ENCODE measurements around the gene RMND5A. TPM values are rescaled to one million over a fixed set of nuclear protein-coding genes. Genes with fewer than 3 reads are reported as not detected.
A peak's percentile ranks its signal among the peaks of the same experiment; 100 is the strongest.

The RMND5A gene
- total RNA-seq, 1 experiment from 2014 or later, result 42.2 TPM

GRCh38 chr2:86790676-86791572 is 70.8 kb downstream of the RMND5A start, which contains the start of gene CD8A:
TSS of gene CD8A (minus strand) at chr2:86790913. CDS start at chr2:86790825, 88 bp downstream.
- no peak for DNase-seq (ENCODE audit: low read depth)

DNA sequence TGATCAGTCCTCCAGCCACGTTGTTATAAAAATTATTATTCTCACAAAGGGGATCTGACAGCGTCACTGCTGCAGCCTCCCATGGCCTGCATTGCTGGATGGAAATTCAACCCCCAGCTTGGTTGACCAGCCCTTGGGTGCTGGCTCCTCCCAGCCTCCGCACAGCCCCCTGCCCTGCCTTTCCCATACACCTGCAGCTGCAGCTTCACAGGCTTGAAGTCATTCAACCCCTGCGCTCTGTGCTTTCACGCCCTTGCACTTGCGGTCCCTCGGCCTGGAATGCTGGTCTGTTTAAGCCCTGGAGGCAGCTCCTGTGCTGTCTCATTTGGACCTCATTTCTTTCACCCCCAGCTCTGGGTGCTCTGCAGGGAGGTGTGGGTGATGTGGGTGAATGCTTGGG is 71.5 kb downstream of the RMND5A start:
- DNase-seq (ENCODE audit: low read depth), result no peak

GRCh38 chr2:86793752-86794151 is 73.7 kb downstream of the RMND5A start:
- no peak for DNase-seq (ENCODE audit: low read depth)

GRCh38 chr2:86794861-86795260 is 74.8 kb downstream of the RMND5A start:
- DNase-seq (ENCODE audit: low read depth), result no peak

DNA sequence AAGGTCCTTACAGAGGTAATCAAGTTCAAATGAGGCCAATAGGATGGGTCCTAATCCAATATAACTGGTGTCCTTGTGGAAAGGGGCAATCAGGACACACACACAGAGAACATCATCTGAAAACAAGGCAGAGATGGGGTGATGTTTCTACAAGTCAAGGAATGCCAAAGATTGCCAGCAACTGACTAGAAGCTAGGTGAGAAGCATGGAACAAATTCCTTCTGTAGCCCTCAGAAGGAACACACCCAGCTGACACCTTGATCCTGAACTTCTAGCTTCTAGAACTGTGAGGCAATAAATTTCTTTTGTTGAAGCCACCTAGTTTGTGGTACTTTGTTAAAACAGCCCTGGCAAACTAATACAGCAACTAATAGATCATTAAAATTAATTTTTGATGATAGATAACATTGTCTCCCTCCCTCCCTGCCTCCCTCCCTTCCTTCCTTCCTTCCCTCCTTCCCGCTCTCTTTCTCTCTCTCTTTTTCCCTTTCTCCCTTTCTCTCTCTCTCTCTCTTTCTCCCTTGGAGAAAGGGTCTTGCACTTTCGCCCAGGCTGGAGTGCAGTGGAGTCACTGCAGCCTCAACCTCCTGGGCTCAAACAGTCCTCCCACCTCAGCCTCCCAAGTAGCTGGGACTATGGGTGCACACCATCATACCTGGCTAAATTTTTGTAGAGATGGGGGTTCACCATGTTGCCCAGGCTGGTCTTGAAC is 80.9 kb downstream of the RMND5A start:
- no peak for DNase-seq (ENCODE audit: low read depth)

GRCh38 chr2:86806059-86806857 is 86.2 kb downstream of the RMND5A start:
- no peak for DNase-seq (ENCODE audit: low read depth)

DNA sequence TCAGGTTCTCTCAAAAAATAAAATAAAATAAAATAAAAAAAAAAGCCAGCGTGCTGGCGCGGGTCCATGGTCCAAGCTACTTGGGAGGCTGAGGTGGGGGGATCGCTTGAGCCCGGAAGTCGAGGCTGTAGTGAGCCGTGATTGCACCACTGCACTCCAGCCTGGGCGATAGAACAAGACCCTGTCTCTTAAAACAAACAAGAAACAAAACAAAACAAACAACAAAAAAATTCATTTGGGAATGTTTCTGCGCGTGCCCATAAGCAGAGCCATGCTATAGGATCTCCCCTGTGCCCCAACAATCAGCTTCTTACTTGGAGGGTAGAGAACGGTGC is 87.0 kb downstream of the RMND5A start:
- DNase-seq (ENCODE audit: low read depth), result no peak

DNA sequence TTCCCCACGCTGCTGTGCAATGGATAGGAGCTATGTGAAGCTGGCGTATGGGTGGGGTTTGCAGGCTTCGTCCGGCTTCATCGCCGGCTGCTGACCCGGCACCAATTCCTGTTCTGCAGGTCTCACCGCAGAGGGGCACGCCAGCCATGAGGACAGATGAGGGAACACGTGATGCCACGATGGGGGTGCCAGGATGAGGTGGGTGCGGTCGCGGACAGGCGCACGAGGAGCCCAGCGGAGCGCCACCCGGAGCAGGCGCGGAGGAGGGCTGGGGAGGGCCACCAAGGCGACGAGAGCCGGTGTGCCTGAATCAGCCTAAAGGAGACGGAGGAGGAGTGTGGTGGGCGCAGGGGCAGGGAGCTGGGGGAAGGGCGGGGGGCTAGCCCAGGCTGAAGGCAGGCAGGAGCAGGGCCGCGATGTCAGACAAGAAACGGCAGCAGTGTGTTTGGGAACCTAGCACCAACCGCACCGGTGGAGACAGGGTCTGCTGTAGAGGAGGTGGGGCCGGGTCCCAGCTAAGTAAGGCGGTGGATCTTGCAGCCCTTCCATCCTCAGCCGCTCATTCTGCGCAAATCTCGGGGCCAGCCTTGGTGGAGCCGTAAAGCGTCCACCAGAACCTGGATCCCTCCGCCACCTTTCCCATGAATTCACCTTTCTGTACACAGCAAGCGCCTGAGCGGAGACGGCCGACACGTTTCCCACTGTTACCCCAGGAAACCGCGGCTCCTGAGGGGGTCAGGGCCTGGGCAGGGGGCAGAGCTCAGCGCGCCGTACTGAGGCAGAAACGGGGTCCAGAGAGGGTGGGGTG is 87.6 kb downstream of the RMND5A start:
- peak; percentile 18 for DNase-seq (ENCODE audit: low read depth)

DNA sequence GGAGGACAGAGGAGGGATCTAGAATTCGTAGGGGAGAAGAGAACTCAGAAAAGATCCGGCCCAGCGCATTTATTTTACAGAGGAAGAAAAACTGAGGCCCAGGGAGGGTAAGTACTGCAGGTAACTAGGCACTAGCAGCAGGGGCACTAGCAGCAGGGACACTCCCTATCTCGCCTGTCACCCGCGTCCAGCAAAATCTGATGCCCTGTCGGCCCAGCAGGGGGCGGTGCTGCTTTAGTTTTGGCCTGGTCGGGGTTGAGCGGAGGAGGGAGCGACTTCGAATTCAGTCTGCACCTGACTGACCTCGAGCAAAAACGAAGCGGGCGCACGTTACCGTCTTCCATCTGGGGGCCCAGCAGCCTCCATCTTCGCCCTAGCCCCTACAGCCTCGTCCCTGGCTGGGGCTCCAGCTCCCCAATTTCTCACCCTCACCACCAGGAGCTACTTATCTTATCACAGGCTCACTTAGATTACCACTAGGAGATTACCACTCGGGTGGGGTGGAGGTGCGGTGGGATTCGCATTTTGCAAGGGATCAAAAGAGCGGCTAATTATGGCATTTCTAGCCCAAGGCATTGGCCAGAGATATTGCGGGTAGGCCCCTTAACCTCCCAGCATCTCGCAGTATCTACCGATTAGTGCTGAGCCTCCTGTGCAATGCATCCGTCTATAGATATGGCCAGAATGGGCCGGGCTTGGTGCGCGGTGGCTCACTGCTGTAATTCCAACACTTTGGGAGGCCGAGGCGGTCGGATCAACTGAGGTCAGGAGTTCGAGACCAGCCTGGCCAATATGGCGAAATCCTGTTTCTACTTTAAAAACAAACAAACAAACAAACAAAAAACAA is 88.4 kb downstream of the RMND5A start:
- peak; percentile 83 for DNase-seq (ENCODE audit: low read depth)

DNA sequence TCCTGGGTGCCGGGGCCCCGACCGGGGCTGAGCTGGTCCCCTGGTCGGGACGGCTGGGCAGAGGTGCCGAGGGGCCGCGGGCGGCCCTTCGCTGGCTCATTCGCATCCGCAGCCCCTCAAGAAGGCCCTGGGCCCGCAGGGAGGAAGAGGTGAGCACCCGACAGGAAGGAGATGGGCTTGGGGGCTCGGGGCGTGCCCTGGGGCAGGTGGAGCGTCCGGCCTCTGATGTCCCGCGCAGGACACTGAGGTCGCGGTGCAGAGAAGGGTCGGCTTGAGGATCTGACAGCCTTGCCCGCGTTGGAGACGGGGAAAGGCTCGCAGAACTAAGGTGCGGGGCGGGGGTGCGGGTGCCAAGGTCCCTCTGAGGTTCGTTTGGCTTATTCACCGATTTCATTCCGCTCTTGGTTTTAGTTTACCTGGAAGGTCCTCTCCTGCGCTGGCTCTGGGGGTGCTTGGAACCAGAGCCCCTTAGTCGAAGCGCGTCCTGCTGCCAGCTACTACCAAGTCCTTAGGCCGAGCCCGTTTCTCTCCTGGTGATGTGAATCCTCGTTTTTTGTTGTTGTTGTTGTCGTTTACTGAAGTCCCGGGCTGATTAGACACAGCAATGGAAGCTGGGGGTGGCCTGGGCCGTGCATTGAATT is 89.5 kb downstream of the RMND5A start:
- no peak for DNase-seq (ENCODE audit: low read depth)

DNA sequence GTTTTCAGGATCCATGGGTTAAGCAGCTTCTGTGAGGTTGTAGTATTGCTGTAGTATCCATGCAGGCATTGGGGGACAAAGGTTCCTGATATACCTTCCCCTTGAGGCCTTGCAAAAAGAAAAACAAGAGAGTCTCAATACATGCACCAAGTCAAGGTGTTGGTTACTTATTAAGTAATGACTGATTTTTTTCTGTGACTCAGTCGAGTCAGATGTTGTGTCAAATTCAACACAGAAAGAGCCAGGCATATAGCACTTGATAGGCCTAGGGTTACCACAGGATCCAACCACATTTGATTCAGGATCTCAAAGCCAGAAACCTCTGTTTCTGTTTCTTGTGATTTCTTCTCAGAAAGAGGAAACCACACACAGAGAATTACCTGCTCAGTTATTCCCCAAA is 95.5 kb downstream of the RMND5A start:
- DNase-seq (ENCODE audit: low read depth), result no peak

DNA sequence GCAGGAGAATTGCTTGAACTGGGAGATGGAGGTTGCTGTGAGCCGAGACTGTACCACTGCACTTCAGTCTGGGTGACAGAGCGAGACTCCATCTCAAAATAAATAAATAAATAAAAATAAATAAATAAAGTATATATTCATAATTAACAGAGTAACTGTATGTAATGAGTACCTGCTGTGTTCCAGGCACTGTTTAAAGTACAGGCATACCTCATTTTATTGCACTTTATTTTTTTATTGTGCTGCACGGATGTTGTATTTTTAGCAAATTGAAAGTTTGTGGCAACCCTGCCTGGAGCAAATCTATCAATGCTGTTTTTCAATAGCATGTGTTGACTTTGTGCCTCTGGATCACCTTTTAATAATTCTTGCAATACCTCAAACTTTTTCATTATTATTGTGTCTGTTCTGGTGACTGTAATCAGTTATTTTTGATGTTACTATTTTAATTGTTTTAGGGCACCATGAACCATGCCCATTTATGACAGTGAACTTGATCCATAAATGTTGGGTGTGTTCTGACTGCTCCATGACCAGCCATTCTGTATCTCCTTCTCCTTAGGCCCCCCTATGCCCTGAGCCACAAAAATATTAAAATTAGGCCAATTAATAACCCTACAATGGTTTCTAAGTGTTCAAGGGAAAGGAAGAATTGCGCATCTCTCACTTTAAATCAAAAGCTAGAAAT is 98.2 kb downstream of the RMND5A start:
- no peak for DNase-seq (ENCODE audit: low read depth)

GRCh38 chr2:86818957-86819356 is 98.9 kb downstream of the RMND5A start:
- no peak for DNase-seq (ENCODE audit: low read depth)

DNA sequence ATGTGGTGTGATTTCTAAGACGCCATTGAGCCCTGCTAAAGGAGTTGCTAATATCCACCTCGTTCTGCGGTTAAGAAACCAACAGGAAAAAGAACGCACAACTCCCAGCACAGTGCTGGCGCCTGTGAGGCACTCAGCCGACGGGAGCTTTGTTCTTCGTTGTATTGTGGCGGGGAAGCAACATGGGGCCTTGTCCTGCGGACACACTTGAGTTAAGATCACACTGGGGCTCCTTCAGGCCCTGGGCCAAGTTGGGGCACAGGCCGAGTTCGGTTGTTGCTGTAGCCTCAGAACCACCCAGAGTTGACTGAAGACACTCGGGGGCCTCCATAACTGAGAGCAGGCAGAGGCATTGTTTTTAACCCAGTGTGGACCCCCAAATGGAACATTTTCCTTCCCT is 101.2 kb downstream of the RMND5A start:
- no peak for DNase-seq (ENCODE audit: low read depth)

DNA sequence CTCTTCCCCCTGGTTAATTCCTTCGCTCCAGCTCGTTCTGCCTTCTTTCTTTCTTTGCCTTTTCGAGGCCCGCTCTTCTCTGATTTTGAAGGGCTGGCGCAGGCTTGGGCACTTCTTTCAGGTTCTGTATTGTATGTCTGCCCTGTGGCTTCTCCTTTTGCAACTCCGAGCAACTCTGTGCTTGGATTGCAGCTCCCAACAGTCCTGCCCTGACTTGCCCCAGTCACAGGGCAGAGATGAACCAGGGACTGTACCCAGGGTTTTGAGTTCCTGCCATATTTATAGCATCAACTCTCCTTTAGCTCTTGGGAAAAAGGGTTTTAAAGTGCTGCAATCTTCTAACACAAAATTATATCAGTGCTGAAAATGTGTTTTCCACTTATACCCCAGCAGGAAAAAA is 101.8 kb downstream of the RMND5A start:
- no peak for DNase-seq (ENCODE audit: low read depth)

GRCh38 chr2:86822668-86823345 is 102.7 kb downstream of the RMND5A start:
- DNase-seq (ENCODE audit: low read depth), result no peak

GRCh38 chr2:86825036-86825692 is 105.1 kb downstream of the RMND5A start:
- DNase-seq (ENCODE audit: low read depth), result no peak
